Urinary bladder (tissue), 4 donors: ENCODE results near the gene AOPEP. TPM values are rescaled to one million over a fixed set of nuclear protein-coding genes. Genes with fewer than 3 reads are reported as not detected.

Experiments used
- DNase-seq: peaks from one replicate; pipeline ENCODE4 v3.0.0-alpha.2; 2015; ENCODE audit errors: extremely low spot score
- H3K27ac ChIP-seq: one replicate; pipeline ENCODE4 v1.5.1; 2013; ENCODE audit warnings: low read depth, mild to moderate bottlenecking, moderate library complexity
- H3K36me3 ChIP-seq: one replicate; pipeline ENCODE4 v1.6.1; 2013; ENCODE audit warnings: mild to moderate bottlenecking, moderate library complexity; ENCODE audit not compliant: insufficient read depth
- H3K4me1 ChIP-seq: one replicate; pipeline ENCODE4 v1.6.1; 2013; ENCODE audit warnings: mild to moderate bottlenecking, moderate library complexity; ENCODE audit not compliant: insufficient read depth
- H3K4me3 ChIP-seq: one replicate; pipeline ENCODE4 v1.5.1; 2013; ENCODE audit warnings: low read depth, low read length
- WGBS: extraction: QIAGEN DNeasy Blood & Tissue Kit; methylation state at CpG from one replicate; pipeline ENCODE4 v1.1.7; 2013; 5-methylcytosine and 5-hydroxymethylcytosine counted together
- polyA plus RNA-seq: library from polyadenylated mRNA; stranded (reverse); fragments of 200-250 nt; gene quantifications from one replicate; pipeline ENCODE4 v1.2.3, GENCODE V29; 2013
- total RNA-seq: library from RNA; depleted of rRNA; stranded (reverse); fragments of >200 nt; gene quantifications from one replicate; pipeline ENCODE4 v1.2.3, GENCODE V29; 2014
- donor health status: healthy with polysubstance abuse.
- donor health status: healthy.

AOPEP gene
- total and polyA plus RNA-seq, 2 donors: 99.2 to 136 TPM

DNA sequence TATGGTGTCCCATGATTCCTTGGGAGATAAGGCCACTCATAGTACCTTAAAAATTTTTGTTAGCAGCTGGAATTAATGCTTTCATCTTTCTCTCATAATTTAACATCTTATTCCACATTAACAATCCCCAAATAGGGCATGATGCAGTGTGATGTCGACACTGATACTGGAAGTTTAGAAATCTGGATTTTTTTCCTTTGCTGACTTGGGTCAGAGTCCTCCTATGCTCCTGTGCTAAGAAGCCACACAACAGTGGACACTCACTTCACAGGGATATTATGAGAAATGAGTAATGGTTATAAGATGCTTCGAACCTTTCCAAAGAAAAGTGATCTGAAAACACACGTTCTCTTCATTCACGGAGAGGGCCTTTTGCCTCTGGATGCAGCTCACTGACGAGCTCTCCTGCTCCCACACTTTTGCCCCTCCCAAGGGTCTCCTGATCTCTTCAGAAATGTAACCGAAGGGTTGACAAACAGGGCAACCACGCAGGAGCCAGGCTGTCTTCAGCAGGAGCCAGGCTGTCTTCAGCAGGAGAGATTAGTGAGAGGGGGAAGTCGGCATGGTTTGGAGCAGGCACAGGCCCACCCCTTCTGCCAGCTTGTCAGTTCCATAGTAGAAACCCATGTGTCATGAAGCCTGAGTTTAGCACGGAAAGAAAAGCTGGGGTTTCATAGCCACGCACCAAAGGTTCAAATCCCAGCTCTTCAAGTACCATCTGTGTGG lies 247.8 kb downstream of the AOPEP start:
- peak overlapping the region; percentile 11 for H3K27ac ChIP-seq
- 68% methylated on average over 10 of the region's 10 CpGs for WGBS
- no peaks in the 10 kb centered on the region for H3K4me1 ChIP-seq
- DNase-seq: no peak
- H3K36me3 ChIP-seq: no peaks in the 10 kb centered on the region
- H3K4me3 ChIP-seq: no peak overlapping the region

DNA sequence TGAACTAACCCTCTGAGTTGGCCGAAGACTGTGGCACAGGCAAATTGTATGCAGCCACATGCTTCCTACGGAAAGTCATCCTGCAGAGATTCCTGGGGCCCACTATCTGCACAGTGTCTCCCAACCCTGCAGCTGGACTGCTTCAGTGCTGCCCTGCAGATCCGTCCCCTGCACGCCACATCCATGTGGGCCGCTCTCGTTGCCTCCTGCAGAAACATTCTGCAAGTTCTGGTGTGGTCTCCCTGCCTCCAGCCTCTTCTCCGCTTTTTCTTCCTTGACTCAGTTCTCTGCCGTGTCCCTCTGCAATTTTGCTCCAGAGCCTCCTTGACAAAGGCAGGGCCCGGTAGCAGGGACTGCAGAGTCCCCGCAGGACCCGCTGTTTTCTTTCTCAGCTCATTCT lies 249.0 kb downstream of the AOPEP start:
- H3K4me1 ChIP-seq: no peaks in the 10 kb centered on the region
- DNase-seq: no peak
- no peak overlapping the region for H3K27ac ChIP-seq
- WGBS: 92% methylated on average over 11 of the region's 11 CpGs
- H3K4me3 ChIP-seq: no peak overlapping the region
- no peaks in the 10 kb centered on the region for H3K36me3 ChIP-seq

DNA sequence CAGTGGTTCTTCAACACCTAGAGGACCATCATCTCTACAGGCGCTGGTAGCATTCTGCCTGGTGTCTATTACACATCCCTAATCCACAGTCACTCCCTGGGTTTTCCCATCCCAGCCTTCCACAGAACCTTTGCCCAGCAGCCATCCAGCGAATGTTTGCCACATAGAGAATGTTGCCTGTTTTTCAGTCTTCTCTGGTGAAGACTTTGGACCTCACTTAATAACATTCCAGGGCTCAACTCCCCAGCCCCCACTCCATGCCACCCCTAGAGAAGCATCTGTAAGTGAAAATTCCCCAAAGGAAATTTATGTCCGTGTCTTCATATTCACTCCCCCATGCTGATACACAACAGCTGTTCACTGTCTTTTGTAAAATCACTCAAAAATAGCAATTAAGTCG lies 249.6 kb downstream of the AOPEP start:
- Histone ChIP-seq H3K4me1 (no peaks in the 10 kb centered on the region), H3K4me3 (no peak overlapping the region), H3K27ac (no peak overlapping the region), H3K36me3 (no peaks in the 10 kb centered on the region)
- no peak for DNase-seq
- 74% methylated on average over 4 of the region's 4 CpGs for WGBS

DNA sequence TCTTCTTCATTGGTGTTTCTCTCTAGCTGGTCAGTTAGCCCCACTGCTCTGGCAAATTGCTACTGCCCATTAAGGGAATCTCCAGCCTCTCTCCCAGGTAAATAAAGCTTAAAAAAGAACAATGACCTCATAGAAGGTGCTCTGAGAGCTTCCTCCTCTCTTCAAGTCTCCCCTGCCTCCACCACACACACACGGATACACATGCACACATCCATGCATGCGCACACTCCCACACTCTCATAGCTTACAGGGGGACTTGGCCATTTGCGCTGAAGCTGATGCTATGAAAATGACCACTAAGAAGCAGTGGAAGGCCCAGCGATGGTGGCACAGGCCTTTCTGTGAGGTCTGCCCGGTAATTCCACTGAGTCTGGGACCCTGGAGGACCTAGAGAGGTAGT lies 250.9 kb downstream of the AOPEP start:
- no peak overlapping the region for H3K4me3 ChIP-seq
- 97% methylated on average over 5 of the region's 5 CpGs for WGBS
- no peaks in the 10 kb centered on the region for H3K36me3 ChIP-seq
- H3K27ac ChIP-seq: no peak overlapping the region
- no peak for DNase-seq
- H3K4me1 ChIP-seq: no peaks in the 10 kb centered on the region

DNA sequence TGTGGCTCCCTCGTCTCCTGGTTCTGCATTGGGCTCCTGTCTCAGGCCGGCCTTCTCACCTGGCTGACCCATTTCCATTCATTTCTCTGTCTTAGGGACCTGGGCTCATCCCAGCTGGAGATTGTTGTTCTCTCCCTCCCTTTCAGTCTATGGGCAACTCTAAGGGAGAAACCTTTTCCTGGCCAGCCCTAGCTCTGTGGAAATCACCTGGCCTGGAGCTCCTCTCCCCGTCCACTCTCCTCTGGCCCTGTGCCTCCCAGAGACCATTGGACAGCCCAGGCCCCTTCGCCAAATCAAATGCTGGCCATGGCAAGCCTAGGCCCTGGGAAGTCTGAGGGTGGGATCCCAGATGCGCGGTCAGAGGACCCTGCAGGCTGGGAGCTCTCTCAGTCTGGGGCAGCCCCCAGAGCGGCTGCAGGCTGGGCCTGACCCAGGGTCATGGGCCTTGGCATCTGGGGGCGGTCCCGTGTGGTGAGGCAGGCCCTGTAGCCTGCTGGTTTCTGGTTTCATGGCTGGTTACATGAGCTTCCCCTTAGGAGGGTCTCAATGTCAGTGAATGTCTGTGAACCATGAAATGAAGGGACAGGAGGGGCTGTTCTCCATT lies 253.5 kb downstream of the AOPEP start:
- WGBS: 93% methylated on average over 9 of the region's 9 CpGs
- no peaks in the 10 kb centered on the region for H3K36me3 ChIP-seq
- no peak overlapping the region for H3K27ac ChIP-seq
- H3K4me1 ChIP-seq: no peaks in the 10 kb centered on the region
- no peak for DNase-seq
- no peak overlapping the region for H3K4me3 ChIP-seq

DNA sequence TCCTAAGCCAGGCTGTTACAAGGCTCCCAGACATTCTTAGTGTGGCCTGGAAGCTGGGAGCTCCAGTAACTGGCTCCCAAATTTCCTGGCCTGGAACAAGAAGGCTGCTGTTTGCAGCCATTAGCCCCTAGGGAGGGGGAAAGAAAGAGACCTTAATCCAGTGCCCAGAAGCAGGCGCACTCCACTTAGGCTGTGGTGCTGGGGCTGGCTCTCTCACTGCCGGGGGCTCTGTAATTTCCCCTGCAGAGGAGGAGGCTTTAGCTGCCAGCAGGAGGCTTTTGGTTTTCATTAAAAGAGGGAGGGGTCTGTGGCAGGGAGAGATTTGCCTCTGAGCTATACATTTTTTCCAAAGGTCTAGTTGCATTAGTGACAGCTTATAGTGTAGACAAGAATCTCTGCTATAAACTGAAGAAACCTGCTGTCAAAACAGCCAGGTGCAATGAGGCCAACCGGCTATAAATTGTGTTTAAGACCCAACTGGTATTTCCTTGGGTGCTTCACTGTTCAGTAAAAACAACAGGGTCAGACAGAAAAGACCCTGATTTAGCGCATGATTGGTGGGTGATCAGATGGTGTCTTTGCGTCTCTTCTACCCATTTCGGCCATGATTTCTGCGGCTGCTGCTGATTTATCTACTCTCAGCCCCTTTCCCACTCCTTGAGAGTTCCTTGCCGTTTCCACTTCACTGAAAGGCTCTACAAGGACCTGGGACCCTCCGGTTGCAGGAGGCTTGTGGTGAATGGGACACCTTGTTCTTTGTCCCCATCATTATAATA lies 254.6 kb downstream of the AOPEP start:
- no peak overlapping the region for H3K4me3 ChIP-seq
- whole genome bisulfite sequencing: 89% methylated on average over 9 of the region's 9 CpGs
- H3K36me3 ChIP-seq: no peaks in the 10 kb centered on the region
- no peaks in the 10 kb centered on the region for H3K4me1 ChIP-seq
- DNase-seq: no peak
- no peak overlapping the region for H3K27ac ChIP-seq

DNA sequence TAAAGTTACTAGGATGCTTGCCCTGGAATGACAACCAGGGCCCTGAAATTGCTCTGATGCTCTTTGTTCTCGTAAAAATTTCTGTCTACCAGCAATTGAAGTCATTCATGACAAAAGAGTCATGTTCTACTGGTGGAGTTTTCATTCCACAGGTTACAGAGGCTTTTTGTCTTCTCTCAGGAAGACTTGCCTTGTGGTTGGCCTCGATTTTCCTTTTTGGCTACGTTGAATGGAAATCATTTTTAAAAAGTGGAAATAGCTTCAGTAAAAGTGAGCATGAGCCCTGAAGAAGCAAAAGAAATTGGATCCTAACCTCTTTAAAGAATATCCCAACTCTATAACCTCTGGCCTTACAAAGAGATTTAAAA lies 255.2 kb downstream of the AOPEP start:
- H3K27ac ChIP-seq: no peak overlapping the region
- no peaks in the 10 kb centered on the region for H3K36me3 ChIP-seq
- 87% methylated on average over 3 of the region's 3 CpGs for WGBS
- no peak for DNase-seq
- H3K4me3 ChIP-seq: no peak overlapping the region
- H3K4me1 ChIP-seq: no peaks in the 10 kb centered on the region

DNA sequence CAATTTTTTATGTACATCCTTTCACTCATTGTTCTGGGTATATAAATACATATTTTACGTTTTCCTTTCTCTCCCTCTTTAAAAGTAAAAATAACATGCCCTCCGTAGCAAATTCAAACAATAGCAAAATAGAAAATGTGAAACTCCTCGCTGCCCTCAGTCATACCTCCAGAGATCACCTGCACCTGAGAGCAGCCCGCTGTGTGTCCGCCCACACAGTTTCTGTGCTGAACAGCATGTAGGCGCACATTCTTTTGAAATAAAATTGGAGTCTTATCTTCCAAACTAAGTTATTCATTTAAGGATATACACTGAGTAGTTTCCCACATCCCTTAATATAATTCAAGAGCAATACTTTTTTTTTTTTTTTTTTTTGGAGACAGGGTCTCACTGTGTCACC lies 255.7 kb downstream of the AOPEP start:
- DNase-seq: no peak
- WGBS: 94% methylated on average over 6 of the region's 6 CpGs
- Histone ChIP-seq H3K27ac (no peak overlapping the region), H3K4me1 (no peaks in the 10 kb centered on the region), H3K4me3 (no peak overlapping the region), H3K36me3 (no peaks in the 10 kb centered on the region)

DNA sequence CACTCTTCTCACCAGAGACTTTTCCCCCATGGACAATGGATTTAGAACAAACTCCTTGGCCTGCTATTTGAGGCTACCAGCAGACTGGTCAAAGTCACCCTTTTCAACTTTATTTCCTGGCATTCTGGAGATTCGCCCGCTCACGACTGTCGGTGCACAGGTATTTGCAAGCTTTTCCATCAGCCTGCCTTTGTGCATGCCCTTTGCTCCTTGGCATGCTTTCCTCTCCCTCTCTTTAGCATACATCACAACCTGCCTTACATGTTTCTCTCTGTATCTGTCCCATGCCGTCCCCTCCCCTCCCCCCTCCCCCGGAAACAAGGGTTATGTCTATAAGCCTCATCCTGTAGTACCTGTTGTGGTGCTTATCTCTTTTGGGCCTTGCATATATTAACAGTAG lies 257.1 kb downstream of the AOPEP start:
- H3K4me3 ChIP-seq: no peak overlapping the region
- no peaks in the 10 kb centered on the region for H3K36me3 ChIP-seq
- 92% methylated on average over 6 of the region's 6 CpGs for WGBS
- H3K27ac ChIP-seq: no peak overlapping the region
- H3K4me1 ChIP-seq: no peaks in the 10 kb centered on the region
- no peak for DNase-seq

DNA sequence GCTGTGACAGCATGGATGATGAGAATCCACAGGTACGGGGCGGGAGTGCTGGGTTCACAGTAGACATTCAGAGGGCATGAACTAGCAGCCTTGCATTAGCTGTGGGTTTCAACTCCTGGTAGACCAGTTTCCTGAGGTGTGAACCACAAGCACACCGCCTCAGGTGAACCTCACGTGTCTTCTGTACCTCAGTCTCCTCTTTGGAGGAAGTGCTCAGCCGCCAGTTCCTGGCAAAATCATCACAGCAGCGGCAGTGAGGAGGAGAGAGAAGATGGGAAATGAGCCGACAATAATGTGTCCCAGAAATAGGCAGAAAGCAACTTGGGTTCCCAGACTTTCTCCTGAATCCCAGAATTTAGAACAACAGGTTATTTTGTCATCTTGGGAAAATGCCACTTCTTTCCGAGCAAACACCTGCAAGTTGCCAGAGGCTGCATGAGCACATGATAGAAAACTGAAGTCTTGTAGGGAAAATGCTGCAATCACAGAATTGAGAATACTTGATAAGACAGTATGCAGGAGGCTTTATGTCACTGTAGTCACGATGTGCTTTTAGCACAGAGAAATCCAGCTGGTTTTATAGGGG lies 258.5 kb downstream of the AOPEP start:
- Histone ChIP-seq H3K4me1 (no peaks in the 10 kb centered on the region), H3K27ac (no peak overlapping the region), H3K4me3 (no peak overlapping the region), H3K36me3 (no peaks in the 10 kb centered on the region)
- 94% methylated on average over 9 of the region's 9 CpGs for WGBS
- DNase-seq: no peak

DNA sequence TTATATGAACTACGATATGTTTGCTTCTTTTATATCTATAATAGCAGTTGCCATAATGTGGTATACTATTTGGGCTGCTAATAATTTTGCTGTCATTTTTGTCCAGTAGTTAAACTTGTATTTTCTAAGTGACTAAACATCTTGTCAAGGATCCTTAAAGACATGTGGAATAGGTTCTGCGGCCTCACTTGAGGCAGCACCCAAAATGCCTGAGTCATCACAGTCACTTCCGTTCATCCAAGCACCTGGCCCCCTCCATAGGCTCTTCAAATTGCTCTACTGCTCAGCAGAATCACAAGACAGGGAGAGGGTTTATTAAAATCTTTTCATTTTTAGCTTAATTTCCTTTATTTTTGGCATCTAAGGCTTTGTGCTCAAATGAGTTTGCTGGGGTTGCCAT lies 259.1 kb downstream of the AOPEP start:
- WGBS: 93% methylated on average over 3 of the region's 3 CpGs

DNA sequence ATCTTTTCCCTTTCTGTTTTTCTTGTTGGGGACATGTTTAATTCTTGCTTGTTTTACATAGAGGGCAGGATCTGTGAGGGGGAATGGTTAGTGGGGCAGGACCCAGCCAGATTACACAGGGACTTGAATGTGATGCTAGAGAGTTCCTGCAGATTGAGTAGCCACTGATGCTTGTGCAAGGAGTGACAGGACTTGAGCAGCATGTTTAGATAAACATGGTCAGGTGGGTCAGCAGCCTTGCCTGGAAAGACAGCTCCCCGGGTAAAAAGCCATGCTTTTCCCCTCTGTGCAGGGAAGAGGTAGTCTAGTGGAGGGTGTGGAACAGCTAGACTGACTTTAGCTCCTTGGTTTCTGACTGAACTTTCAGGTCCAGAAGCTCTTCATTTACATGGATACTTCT lies 261.2 kb downstream of the AOPEP start:
- H3K4me3 ChIP-seq: no peak overlapping the region
- no peak for DNase-seq
- WGBS: 58% methylated on average over 1 of the region's 1 CpG
- H3K36me3 ChIP-seq: no peaks in the 10 kb centered on the region
- no peak overlapping the region for H3K27ac ChIP-seq
- H3K4me1 ChIP-seq: no peaks in the 10 kb centered on the region

More for the DNA sequence above, 259.1 kb downstream of the AOPEP start:
- no peaks in the 10 kb centered on the region for H3K36me3 ChIP-seq
- no peaks in the 10 kb centered on the region for H3K4me1 ChIP-seq
- no peak overlapping the region for H3K4me3 ChIP-seq
- no peak for DNase-seq
- H3K27ac ChIP-seq: no peak overlapping the region

DNA sequence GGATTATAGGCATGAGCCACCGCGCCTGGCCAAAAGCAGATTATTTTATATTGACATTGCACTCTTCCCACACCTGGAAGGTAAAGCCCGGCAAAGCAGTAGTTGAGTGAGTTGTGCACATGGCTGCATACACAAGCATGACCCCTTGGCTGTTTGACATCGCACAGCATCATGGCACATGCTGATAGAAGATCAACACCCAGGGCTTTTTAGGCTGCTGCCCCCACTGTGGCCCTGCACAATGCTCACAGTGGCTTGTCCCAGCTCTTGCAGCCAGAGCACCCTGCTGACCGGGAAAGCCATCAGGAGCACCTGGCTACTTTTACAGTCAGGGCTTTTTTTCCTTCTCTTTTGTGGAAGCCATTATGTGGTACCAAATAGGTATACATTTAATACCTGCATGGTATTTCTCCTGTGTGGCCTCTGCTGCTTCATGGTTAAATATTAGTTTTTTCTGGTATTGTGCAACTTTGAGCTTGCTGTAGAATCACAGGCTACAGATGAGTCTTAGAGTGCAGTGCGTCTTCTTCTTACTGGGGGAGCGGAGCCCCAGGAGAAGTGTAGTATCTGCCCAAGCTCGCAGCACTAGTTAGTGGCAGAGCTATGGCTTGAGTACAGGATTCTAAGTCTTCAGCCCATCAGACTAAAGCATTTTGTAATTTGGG lies 264.5 kb downstream of the AOPEP start:
- no peak for DNase-seq
- 98% methylated on average over 8 of the region's 8 CpGs for WGBS
- Histone ChIP-seq H3K36me3 (no peaks in the 10 kb centered on the region), H3K4me3 (no peak overlapping the region), H3K27ac (no peak overlapping the region), H3K4me1 (no peaks in the 10 kb centered on the region)
